GM19239 (cell line): ENCODE measurements around the gene KCTD13.
"Not testable (repeated sequence)": the region's sequence is repeated elsewhere in the genome, so short reads cannot be mapped to it uniquely, and the experiment has no call there.

ENCODE experiments used
- DNase-seq: peaks from one replicate; pipeline ENCODE4 v3.0.0; 2011; ENCODE audit warnings: low spot score; ENCODE audit not compliant: insufficient read length
- FAIRE-seq: peaks from 2 replicates; lab custom pipeline; 2011; peaks lifted over from hg19 to GRCh38; lab: Jason Lieb, UNC

The KCTD13 gene

GRCh38 chr16:29889372-29889771, 36.7 kb downstream of the KCTD13 start:
- not testable (repeated sequence) for FAIRE-seq, DNase-seq

GRCh38 chr16:29883987-29884386, 42.0 kb downstream of the KCTD13 start:
- no peak for DNase-seq

GRCh38 chr16:29881050-29881449, 45.0 kb downstream of the KCTD13 start:
- DNase-seq (no peak), FAIRE-seq (no peak)

More at GRCh38 chr16:29883987-29884386, 42.0 kb downstream of the KCTD13 start:
- no peak for FAIRE-seq

GRCh38 chr16:29878172-29878571, 47.9 kb downstream of the KCTD13 start:
- no peak for DNase-seq

GRCh38 chr16:29877266-29877961, 48.6 kb downstream of the KCTD13 start:
- DNase-seq (peak; percentile 50), FAIRE-seq (no peak)

More at GRCh38 chr16:29878172-29878571, 47.9 kb downstream of the KCTD13 start:
- FAIRE-seq: no peak

GRCh38 chr16:29876594-29877249, 49.3 kb downstream of the KCTD13 start:
- DNase-seq (no peak), FAIRE-seq (no peak)

GRCh38 chr16:29876217-29876593, 49.8 kb downstream of the KCTD13 start:
- no peak for FAIRE-seq
- no peak for DNase-seq

- FAIRE-seq: no peak
- DNase-seq: no peak
Measured at GRCh38 chr16:29875206-29875605, 50.8 kb downstream of the KCTD13 start.

GRCh38 chr16:29873319-29873718, 52.7 kb downstream of the KCTD13 start:
- no peak for DNase-seq
- FAIRE-seq: no peak

GRCh38 chr16:29871822-29872546, 54.0 kb downstream of the KCTD13 start:
- no peak for FAIRE-seq

GRCh38 chr16:29869067-29869466, 57.0 kb downstream of the KCTD13 start:
- not testable (repeated sequence) for FAIRE-seq, DNase-seq

More at GRCh38 chr16:29871822-29872546, 54.0 kb downstream of the KCTD13 start:
- no peak for DNase-seq

GRCh38 chr16:29868396-29869009, 57.5 kb downstream of the KCTD13 start:
- FAIRE-seq: no peak
- no peak for DNase-seq

GRCh38 chr16:29864205-29864604, 61.8 kb downstream of the KCTD13 start:
- DNase-seq (no peak), FAIRE-seq (no peak)

GRCh38 chr16:29863669-29863984, 62.4 kb downstream of the KCTD13 start:
- DNase-seq (no peak), FAIRE-seq (no peak)

- FAIRE-seq: peak; percentile 98
- peak; percentile 92 for DNase-seq
Measured at GRCh38 chr16:29862884-29863668, 63.0 kb downstream of the KCTD13 start, which contains the start of gene CDIPT. Gene CDIPT (minus strand): TSS chr16:29863226. CDS start chr16:29862857, 369 bp downstream.

- no peak for DNase-seq
- FAIRE-seq: no peak
Measured at GRCh38 chr16:29862383-29862883, 63.6 kb downstream of the KCTD13 start.

GRCh38 chr16:29860218-29860617, 65.8 kb downstream of the KCTD13 start:
- DNase-seq: no peak
- FAIRE-seq: no peak

GRCh38 chr16:29858974-29859373, 67.1 kb downstream of the KCTD13 start:
- FAIRE-seq (no peak), DNase-seq (no peak)

GRCh38 chr16:29858149-29858849, 67.7 kb downstream of the KCTD13 start:
- DNase-seq: no peak
- FAIRE-seq: no peak
